DOHH2 (cell line): Measurements from ENCODE around the gene ERVMER34-1.

Source experiments
- EZH2phosphoT487 ChIP-seq: fragments of 200-600 bp; sonication (generic); IDR thresholded peaks from 2 replicates; pipeline ENCODE4 v1.6.1; 2017; ENCODE audit warnings: borderline replicate concordance, mild to moderate bottlenecking, antibody characterized with exemption, low read length, moderate library complexity, mixed read lengths
- TF ChIP-seq, protein P1 (sequence below): fragments of 200-600 bp; sonication (generic); IDR thresholded peaks from one replicate; pipeline ENCODE4 v1.5.1; 2014; ENCODE audit warnings: antibody characterized with exemption, mild to moderate bottlenecking, low read depth, low read length; ENCODE audit not compliant: poor library complexity, severe bottlenecking

DNA sequence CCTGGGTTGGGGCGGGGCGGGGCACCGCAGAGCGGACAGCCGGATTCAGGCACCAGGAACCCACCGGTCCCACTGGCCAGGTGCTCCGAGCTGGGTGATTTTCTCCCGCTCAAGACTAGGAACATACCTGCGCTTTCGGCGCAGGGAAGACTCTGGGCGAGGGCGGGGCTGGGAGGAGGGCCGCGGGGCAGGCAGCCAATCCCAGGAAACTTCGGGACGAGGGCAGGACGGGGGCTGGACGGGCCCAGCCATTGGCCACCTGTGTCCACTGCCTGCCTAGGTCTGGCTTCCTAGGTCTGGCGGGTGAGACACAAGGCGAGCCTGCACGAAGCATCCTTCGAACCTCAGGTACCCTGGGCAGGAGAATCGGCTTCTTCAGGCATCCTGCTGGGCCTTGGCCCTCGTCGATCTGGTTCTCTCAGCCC lies 274 bp upstream of the ERVMER34-1 start:
- TF ChIP-seq, protein P1, sequence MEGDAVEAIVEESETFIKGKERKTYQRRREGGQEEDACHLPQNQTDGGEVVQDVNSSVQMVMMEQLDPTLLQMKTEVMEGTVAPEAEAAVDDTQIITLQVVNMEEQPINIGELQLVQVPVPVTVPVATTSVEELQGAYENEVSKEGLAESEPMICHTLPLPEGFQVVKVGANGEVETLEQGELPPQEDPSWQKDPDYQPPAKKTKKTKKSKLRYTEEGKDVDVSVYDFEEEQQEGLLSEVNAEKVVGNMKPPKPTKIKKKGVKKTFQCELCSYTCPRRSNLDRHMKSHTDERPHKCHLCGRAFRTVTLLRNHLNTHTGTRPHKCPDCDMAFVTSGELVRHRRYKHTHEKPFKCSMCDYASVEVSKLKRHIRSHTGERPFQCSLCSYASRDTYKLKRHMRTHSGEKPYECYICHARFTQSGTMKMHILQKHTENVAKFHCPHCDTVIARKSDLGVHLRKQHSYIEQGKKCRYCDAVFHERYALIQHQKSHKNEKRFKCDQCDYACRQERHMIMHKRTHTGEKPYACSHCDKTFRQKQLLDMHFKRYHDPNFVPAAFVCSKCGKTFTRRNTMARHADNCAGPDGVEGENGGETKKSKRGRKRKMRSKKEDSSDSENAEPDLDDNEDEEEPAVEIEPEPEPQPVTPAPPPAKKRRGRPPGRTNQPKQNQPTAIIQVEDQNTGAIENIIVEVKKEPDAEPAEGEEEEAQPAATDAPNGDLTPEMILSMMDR = no peak
- no peak for TF ChIP-seq EZH2phosphoT487
